Kidney capillary endothelial cell (primary cell): Measurements from ENCODE around the gene HIC1.
"Not testable (repeated sequence)": the region's sequence is repeated elsewhere in the genome, so short reads cannot be mapped to it uniquely, and the experiment has no call there.

Experiments
- DNase-seq: peaks from one replicate; pipeline ENCODE4 v3.0.0-alpha.2; 2018; ENCODE audit warnings: low spot score

Gene HIC1

GRCh38 chr17:2054512-2055291 is at the start of gene HIC1:
HIC1 (plus strand) TSS chr17:2055103; CDS start chr17:2056691, 1,588 bp downstream.
- peak; percentile 81 for DNase-seq

DNA sequence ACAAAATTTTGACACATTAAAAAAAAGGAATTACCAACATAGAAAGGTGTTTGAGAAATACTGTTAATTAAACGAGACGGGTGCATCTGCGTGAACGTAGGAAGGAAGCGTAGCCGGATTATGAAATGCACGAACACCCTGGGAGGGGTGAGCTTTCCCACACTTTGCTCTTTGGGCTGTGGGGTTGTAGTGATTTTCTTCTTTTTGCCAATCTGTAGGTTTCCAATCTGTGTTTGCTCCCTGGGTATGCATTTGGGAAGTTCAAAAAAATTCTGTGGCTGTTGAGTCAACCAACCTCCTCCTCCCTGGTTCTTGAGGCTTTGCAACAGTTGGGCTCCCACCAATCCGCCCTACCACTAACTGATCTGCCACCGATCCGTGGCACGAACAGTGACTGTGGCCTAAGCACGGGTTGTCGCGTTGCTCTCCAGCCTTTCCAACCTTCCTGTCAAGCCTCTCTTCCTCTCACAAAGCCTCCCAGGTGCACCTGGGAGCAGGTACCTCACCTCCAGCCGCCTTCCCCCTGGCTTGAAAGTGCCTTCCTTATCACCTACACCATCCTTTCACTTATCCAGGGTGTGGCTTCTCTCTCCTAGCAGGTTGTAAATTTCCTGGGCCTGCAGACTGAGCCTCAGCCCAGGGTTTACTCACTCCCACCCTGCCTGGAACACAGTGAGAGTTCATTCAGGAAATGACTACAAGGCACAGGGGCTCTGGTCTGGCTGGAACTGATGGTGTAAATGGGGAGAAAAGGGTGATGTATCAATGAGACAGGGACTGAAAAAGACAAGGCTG is 46.4 kb upstream of the HIC1 start:
- no peak for DNase-seq

- DNase-seq = no peak
These were observed 45.2 kb upstream of the HIC1 start for GRCh38 chr17:2009737-2010136.

- no peak for DNase-seq
These were observed 43.2 kb upstream of the HIC1 start for GRCh38 chr17:2011411-2012371.

DNA sequence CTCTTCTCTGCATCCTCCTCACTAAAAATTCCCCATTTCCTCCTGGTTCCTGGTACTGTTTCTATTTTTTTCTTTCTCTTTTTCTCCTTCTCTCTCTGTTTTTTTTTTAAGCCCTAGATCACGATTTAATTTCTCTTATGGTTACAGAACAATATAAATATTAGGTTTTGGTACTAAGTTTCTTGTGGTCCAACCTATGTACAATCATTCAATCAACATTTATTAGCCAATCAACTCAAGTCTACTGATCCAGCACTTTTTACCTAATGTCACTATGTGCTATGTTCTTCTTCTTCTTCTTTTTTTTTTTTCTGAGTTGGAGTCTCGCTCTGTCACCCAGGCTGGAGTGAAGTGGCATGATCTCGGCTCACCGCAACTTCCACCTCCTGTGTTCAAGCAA is 42.4 kb upstream of the HIC1 start:
- no peak for DNase-seq

- not testable (repeated sequence) for DNase-seq
These were observed 41.5 kb upstream of the HIC1 start for GRCh38 chr17:2013220-2013993.

DNA sequence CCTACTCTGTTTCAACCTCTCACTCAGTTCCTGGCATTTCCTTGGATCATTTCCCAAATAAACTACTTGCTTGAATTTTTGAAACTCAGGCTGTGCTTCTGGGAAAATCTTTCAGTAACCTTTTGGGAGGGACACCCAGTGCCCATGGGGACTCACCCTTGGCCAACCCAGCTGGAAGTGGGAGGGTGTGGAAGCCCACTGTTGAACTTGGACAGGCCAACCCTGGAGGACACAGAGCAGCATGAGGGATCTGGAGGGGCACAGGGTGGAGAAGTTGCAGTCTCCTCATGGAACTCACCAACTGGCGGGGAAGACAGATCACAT is 40.9 kb upstream of the HIC1 start:
- no peak for DNase-seq

DNA sequence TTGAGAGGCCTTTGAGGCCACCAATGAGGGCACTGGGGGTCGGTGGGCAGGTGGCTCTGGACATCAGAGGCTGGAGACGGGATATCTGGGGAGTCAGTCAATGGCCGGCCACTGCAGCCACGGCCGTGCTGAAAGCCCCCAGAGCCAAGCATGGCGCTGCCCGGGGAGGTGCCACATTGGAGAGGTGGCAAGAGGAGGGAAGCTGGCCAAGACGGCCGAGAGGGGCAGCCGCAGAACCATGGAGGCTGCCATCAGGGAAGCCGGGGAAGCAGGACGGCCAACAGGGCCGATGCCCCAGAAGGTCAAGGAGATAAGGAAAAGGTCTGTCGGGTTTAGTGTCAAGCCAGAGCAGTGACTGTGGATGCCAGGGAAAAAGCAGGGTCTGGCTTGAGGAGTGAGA is 39.6 kb upstream of the HIC1 start:
- DNase-seq = no peak

GRCh38 chr17:2016494-2016893 is 38.4 kb upstream of the HIC1 start:
- no peak for DNase-seq

- no peak for DNase-seq
These were observed 37.5 kb upstream of the HIC1 start for GRCh38 chr17:2017274-2017941.

- DNase-seq = no peak
These were observed 36.0 kb upstream of the HIC1 start for GRCh38 chr17:2018716-2019510.

- no peak for DNase-seq
These were observed 35.2 kb upstream of the HIC1 start for GRCh38 chr17:2019723-2020122.

- DNase-seq = no peak
These were observed 34.2 kb upstream of the HIC1 start for GRCh38 chr17:2020721-2021120.

- no peak for DNase-seq
These were observed 32.2 kb upstream of the HIC1 start for GRCh38 chr17:2022647-2023240.

GRCh38 chr17:2023256-2023655 is 31.6 kb upstream of the HIC1 start:
- DNase-seq = no peak

DNA sequence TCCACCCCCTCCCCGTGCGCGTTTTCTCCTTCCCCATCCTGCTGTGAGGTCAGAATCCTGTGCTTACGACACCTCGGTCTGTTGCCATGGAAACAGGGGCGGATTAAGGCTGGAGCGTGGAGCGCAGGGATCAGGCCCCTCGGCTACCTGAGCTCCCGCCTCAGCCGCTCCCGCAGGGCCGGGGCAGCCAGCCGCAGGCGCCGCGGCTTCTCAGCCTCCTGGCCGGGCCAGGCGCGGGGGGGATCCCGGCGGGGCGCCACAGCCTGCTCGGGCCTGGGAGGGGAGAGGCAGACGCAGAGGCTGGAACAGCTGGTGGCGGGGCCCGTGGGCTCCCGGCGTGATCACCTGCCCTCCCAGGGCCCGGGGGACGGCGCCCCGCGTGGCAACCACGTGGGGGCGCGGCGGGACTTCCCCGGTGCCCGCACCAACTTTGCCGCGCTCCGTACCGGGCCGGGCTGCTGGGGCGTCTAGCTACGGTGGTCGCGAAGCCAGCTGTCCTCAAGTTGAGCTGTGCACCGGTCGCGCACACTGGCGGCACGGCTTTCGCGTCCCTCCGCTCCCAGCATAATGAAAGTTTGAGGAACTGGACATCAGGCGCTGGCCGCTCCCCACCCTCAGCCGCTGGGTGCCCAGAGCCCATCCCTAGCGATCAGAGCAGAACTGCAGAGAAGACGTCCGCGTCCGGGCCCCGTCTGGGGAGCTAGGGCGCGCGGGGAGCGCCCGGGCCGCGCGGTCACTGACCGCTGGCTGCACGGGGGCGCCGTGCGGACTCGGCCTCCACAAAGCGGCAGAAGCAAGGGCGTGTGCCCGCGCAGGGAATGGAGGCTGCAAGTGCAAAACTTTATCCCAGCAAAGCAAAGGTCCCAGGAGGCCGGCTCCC is 31.0 kb upstream of the HIC1 start:
- no peak for DNase-seq

DNA sequence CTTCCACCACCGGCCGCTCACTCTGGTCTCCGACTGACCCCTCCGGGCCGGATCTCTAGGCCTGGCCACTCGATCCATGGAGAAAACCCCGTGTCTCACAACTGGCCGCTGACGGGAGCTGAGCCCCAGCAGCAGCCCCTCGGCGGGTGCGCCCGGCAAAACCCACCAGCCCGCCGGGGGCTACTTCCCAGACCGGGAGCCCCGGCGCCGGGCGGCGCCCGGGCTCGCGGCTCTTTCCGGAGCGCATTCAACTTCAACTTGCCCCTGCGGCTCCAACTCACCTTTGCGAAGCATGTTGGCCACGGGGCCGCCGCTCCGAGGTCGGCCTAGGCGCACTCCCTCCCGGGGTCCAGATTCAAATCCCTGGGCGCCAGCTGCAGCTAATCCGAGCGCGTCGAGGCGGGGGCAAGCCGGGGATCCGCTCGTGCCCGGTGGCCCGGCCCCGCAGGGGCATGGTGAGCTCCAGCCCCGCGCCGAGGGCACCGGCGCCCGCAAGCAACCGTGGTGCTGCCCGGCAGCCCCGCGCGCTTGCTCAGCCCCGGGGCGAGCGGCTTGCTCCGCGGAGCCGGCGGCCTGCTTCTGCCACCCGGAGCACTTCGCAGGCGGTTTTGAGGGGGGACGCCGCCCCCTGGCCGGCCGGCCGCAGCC is 30.2 kb upstream of the HIC1 start:
- no peak for DNase-seq

GRCh38 chr17:2025220-2025621 is 29.7 kb upstream of the HIC1 start, which contains the start of gene RTN4RL1:
RTN4RL1 (minus strand) TSS chr17:2025334; CDS start chr17:2024865, 469 bp downstream.
- no peak for DNase-seq
